ENCODE results near the gene SRI. TPM values are rescaled to one million over a fixed set of nuclear protein-coding genes. Genes with fewer than 3 reads are reported as not detected.
"Not testable (repeated sequence)": the region's sequence is repeated elsewhere in the genome, so short reads cannot be mapped to it uniquely, and the experiment has no call there.

The SRI gene
- total RNA-seq, 4 donors from 2014 or later: 40.3 to 55.5 (median 47.3) TPM

GRCh38 chr7:88267421-88267820 lies 47.6 kb upstream of the SRI start:
- no peaks in the 10 kb centered on the region for H3K27me3 ChIP-seq
- no peaks in the 10 kb centered on the region for H3K4me1 ChIP-seq
- H3K36me3 ChIP-seq: no peaks in the 10 kb centered on the region
- WGBS: 92% methylated on average over 4 of the region's 4 CpGs
- H3K9me3 ChIP-seq: no peaks in the 10 kb centered on the region
- H3K27ac ChIP-seq (replicated peaks in 1 of 4): no peak overlapping the region
- no peak for DNase-seq (ENCODE audit: extremely low spot score)
- no peak overlapping the region for H3K4me3 ChIP-seq
- TF ChIP-seq CTCF (IDR thresholded peaks at IDR 0.05): no peak
- TF ChIP-seq POLR2A (IDR thresholded peaks at IDR 0.05; ENCODE audit: low read depth): no peak
- TF ChIP-seq EP300 (IDR thresholded peaks at IDR 0.05): no peak
- no peak for TF ChIP-seq POLR2AphosphoS5 (IDR thresholded peaks at IDR 0.05)
- intact Hi-C loops (cut with DNase I): no loop called here

GRCh38 chr7:88264987-88265386 lies 45.1 kb upstream of the SRI start:
- H3K27ac ChIP-seq (replicated peaks in 1 of 4); DNase-seq (ENCODE audit: extremely low spot score); H3K4me3 ChIP-seq; intact Hi-C loops (cut with DNase I); H3K9me3 ChIP-seq; H3K4me1 ChIP-seq; H3K36me3 ChIP-seq; H3K27me3 ChIP-seq: not testable (repeated sequence)
- 67% methylated on average over 3 of the region's 3 CpGs for WGBS

GRCh38 chr7:88262562-88262961 lies 42.7 kb upstream of the SRI start:
- Histone ChIP-seq H3K4me1 (no peaks in the 10 kb centered on the region), H3K27ac (replicated peaks in 1 of 4) (no peak overlapping the region), H3K36me3 (no peaks in the 10 kb centered on the region), H3K9me3 (no peaks in the 10 kb centered on the region), H3K4me3 (no peak overlapping the region), H3K27me3 (no peaks in the 10 kb centered on the region)
- WGBS: 90% methylated on average over 4 of the region's 4 CpGs
- intact Hi-C loops (cut with DNase I): no loop called here
- DNase-seq (ENCODE audit: extremely low spot score): no peak
- no peak for TF ChIP-seq POLR2A (IDR thresholded peaks at IDR 0.05; ENCODE audit: low read depth)
- TF ChIP-seq EP300 (IDR thresholded peaks at IDR 0.05): no peak
- no peak for TF ChIP-seq POLR2AphosphoS5 (IDR thresholded peaks at IDR 0.05)
- TF ChIP-seq CTCF (IDR thresholded peaks at IDR 0.05): no peak

GRCh38 chr7:88260719-88261118 lies 40.9 kb upstream of the SRI start:
- 85% methylated on average over 1 of the region's 1 CpG for WGBS
- Histone ChIP-seq H3K4me1 (no peaks in the 10 kb centered on the region), H3K27ac (replicated peaks in 1 of 4) (no peak overlapping the region), H3K4me3 (no peak overlapping the region), H3K27me3 (no peaks in the 10 kb centered on the region), H3K9me3 (no peaks in the 10 kb centered on the region), H3K36me3 (no peaks in the 10 kb centered on the region)
- no peak for DNase-seq (ENCODE audit: extremely low spot score)
- TF ChIP-seq POLR2AphosphoS5 (IDR thresholded peaks at IDR 0.05): no peak
- TF ChIP-seq CTCF (IDR thresholded peaks at IDR 0.05): no peak
- TF ChIP-seq EP300 (IDR thresholded peaks at IDR 0.05): no peak
- no peak for TF ChIP-seq POLR2A (IDR thresholded peaks at IDR 0.05; ENCODE audit: low read depth)
- intact Hi-C loops (cut with DNase I): no loop called here

- no peak for TF ChIP-seq EP300 (IDR thresholded peaks at IDR 0.05)
- no peak for TF ChIP-seq POLR2A (IDR thresholded peaks at IDR 0.05; ENCODE audit: low read depth)
- no peak for TF ChIP-seq POLR2AphosphoS5 (IDR thresholded peaks at IDR 0.05)
- no peak for TF ChIP-seq CTCF (IDR thresholded peaks at IDR 0.05)
- no peak overlapping the region for H3K27ac ChIP-seq (replicated peaks in 1 of 4)
- no peak overlapping the region for H3K4me3 ChIP-seq
- H3K9me3 ChIP-seq: peaks cover 0 to 5% (median 3%) of the 10 kb centered on the region in 4 donors
- DNase-seq (ENCODE audit: extremely low spot score): no peak
- intact Hi-C loops (cut with DNase I): no loop called here
- H3K36me3 ChIP-seq: no peaks in the 10 kb centered on the region
- WGBS: 53% methylated on average over 2 of the region's 2 CpGs
- no peaks in the 10 kb centered on the region for H3K27me3 ChIP-seq
- H3K4me1 ChIP-seq: no peaks in the 10 kb centered on the region
Measured at GRCh38 chr7:88259656-88260380, 40.0 kb upstream of the SRI start.

GRCh38 chr7:88258296-88258695 lies 38.5 kb upstream of the SRI start:
- H3K4me1 ChIP-seq; H3K36me3 ChIP-seq; DNase-seq (ENCODE audit: extremely low spot score); intact Hi-C loops (cut with DNase I); H3K4me3 ChIP-seq; H3K27ac ChIP-seq (replicated peaks in 1 of 4); H3K27me3 ChIP-seq: not testable (repeated sequence)
- peaks cover 0 to 20% (median 17%) of the 10 kb centered on the region in 4 donors for H3K9me3 ChIP-seq
- 100% methylated on average over 1 of the region's 1 CpG for WGBS

Measured in esophagus muscularis mucosa (tissue), 4 donors.